Hepatocyte (in vitro differentiated cells): ENCODE results near the gene CRTAP.

Source experiments
- EZH2 ChIP-seq: fragments of 200-600 bp; sonication (generic); IDR thresholded peaks from 2 replicates; pipeline ENCODE4 v1.6.1; 2016; ENCODE audit warnings: antibody characterized with exemption, mild to moderate bottlenecking, borderline replicate concordance
- EZH2phosphoT487 ChIP-seq: fragments of 200-600 bp; sonication (generic); IDR thresholded peaks from one replicate; pipeline ENCODE4 v1.6.1; 2018; ENCODE audit warnings: antibody characterized with exemption, mild to moderate bottlenecking, low read depth, moderate library complexity; ENCODE audit not compliant: unreplicated experiment, severe bottlenecking
- TF ChIP-seq, protein P1 (sequence below): fragments of 200-600 bp; sonication (generic); IDR thresholded peaks from 2 replicates; pipeline ENCODE4 v1.5.1; 2016; ENCODE audit warnings: antibody characterized with exemption, mild to moderate bottlenecking; ENCODE audit not compliant: poor library complexity

DNA sequence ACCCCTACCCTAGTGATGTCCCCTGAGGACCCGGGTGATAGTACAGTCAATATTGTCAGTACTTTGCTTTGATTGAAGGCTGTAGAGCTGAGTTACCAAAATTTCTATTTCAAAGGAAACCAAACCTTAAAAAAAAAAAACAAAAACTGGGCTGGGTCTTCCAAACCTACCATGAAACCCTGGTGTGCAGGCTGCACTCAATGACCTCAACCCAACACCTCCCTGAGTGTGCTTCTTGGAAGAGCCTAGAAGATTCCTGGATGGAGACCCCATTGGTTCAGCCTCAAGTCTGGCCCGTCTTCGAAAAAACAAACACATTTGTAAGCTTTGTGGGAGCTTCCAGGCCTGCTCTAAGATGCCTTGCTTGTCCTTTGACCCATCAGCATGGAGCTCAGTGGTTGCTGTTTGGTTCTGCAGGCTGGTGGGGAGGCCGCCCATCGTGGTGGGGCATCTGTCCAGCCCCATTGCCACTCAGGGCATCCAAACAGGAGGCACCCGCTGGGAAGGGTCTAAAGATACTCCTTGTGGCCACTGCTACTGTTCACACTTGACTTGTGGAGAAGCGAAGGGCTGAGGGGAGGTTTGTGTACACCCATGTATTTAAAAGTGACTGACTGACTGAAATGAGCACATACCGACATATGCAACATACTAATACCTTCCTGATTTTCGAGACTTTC, 32.2 kb downstream of the CRTAP start:
- TF ChIP-seq, protein P1, sequence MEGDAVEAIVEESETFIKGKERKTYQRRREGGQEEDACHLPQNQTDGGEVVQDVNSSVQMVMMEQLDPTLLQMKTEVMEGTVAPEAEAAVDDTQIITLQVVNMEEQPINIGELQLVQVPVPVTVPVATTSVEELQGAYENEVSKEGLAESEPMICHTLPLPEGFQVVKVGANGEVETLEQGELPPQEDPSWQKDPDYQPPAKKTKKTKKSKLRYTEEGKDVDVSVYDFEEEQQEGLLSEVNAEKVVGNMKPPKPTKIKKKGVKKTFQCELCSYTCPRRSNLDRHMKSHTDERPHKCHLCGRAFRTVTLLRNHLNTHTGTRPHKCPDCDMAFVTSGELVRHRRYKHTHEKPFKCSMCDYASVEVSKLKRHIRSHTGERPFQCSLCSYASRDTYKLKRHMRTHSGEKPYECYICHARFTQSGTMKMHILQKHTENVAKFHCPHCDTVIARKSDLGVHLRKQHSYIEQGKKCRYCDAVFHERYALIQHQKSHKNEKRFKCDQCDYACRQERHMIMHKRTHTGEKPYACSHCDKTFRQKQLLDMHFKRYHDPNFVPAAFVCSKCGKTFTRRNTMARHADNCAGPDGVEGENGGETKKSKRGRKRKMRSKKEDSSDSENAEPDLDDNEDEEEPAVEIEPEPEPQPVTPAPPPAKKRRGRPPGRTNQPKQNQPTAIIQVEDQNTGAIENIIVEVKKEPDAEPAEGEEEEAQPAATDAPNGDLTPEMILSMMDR = no peak
- TF ChIP-seq EZH2 = no peak
- no peak for TF ChIP-seq EZH2phosphoT487
